Fibroblast of skin of left quadriceps (primary cell): ENCODE results near the gene ZMYM1.
A peak's percentile ranks its signal among the peaks of the same experiment; 100 is the strongest.
"Not testable (repeated sequence)": the region's sequence is repeated elsewhere in the genome, so short reads cannot be mapped to it uniquely, and the experiment has no call there.

Source experiments
- DNase-seq, 2 experiments: peaks; one replicate each; pipeline ENCODE4 v3.0.0-alpha.2; 2013; ENCODE audit warnings: low read depth in 2 of 2

Gene ZMYM1

GRCh38 chr1:35079003-35079930, at the start of gene ZMYM1:
TSS of gene ZMYM1 (plus strand) at chr1:35079385. CDS start at chr1:35093988, 14,603 bp downstream.
- peak; percentile 75 for DNase-seq

- DNase-seq, result no peak
Measured at GRCh38 chr1:35029761-35030160, 49.4 kb upstream of the ZMYM1 start.

GRCh38 chr1:35030338-35030737, 48.8 kb upstream of the ZMYM1 start:
- DNase-seq, result no peak

DNA sequence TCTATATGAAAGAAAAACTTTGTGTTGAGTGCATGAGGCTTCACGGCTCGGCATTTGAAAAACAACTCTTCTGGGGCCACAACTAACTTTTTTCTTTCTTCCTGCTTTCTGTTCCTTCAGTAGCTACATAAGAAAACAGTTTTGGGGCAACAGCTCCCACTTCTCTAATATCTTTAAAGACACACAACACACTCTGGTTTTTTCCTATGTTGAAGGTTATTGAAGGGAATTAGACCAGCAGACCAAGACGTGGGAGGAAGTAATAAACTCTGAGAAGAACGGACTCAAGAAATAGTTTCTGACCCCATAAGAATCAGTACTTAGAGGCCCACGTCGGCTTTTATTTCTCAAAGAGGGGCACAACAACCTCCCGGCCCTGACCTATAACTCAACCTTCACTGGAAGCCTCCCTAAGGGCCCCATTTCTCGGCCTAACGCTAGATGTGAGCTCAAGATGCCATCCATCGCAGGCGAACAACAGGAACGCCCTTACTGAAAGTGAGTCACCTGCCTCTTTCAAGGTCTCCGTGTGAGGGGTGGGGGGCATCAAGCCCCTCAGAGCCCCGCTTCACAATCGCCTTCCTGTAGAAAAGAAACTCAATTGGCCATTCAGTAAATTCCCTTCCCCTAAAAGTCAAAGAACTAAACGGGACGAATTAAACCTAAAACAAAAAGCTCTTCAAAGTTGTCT, 48.3 kb upstream of the ZMYM1 start:
- DNase-seq, result no peak

- DNase-seq, result no peak
Measured at GRCh38 chr1:35032384-35032739, 46.8 kb upstream of the ZMYM1 start.

DNA sequence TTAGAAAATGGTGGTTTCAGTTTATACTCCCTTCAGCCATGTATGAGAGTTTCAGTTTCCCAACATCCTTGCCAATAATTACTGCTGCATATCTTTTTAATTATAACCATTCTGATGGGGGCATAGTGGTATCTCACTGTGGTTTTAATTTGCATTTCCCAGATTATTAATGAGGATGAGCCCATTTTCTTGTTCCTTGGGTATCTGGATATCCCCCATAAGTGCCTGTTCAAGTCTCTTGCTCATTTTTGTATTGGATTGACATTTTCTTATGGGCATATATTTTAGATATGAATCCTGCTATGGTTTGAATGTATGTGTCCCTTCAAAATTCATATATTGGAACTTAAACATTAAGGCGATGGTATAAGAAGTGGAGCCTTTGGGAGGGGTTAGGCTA, 45.8 kb upstream of the ZMYM1 start:
- DNase-seq, result no peak

DNA sequence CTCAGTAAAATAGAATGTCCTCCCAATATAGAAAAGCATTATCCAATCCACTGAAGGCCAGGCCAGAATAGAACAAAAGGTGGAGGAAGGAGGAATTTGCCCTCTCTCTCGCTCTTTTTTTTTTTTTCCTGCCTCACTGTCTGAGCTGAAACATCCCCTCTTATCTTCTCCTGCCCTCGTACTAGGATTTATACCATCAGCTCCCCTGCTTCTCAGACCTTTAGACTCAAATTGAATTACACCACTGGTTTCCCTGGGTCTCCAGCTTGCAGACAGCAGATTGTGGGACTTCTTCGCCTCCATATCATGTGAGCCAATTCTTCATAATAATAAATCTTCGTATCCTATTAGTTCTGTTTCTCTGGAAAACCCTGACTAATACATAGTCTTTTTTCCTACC, 42.6 kb upstream of the ZMYM1 start:
- DNase-seq, result no peak

GRCh38 chr1:35037206-35037605, 42.0 kb upstream of the ZMYM1 start:
- no peak for DNase-seq

- DNase-seq, result no peak
Measured at GRCh38 chr1:35038723-35039122, 40.5 kb upstream of the ZMYM1 start.

DNA sequence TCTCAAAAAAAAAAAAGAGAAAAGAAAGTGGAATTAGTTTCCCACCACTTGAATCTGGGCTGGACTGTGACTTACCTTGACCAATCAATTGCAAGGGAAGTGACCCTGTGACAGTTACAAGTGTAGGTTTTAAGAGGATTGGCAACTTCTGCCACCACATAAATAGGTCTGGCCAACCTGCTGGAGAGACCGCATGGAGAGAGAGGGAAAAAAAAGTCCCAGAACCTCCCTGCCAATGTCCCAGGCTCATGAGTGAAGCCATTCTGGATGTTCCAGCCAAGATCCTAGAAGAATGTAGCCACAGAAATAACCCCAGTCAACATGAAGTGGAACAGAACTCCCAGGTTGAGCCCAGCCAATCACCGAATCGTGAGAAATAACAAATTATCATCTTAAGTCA, 35.7 kb upstream of the ZMYM1 start:
- no peak for DNase-seq

DNA sequence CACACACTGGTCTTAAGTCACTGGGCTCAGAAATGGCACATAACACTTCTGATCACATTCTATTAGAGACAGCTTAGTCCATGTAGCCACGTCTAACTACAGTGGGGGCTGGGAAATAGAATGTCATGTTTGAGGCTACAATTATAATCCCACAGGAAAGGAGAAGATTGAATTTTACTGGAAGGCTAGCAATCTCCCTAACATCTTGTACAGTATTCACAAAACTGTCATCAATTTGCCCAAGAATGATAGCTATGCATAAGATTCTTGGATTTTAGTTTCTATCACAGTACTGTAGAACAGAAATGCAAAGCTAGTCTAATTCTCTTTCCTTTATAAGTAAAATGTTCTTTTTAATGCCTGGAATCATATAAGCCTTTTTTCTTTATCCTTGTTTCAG, 34.8 kb upstream of the ZMYM1 start:
- DNase-seq, result peak in 1 of 2 experiments; percentile 24

DNA sequence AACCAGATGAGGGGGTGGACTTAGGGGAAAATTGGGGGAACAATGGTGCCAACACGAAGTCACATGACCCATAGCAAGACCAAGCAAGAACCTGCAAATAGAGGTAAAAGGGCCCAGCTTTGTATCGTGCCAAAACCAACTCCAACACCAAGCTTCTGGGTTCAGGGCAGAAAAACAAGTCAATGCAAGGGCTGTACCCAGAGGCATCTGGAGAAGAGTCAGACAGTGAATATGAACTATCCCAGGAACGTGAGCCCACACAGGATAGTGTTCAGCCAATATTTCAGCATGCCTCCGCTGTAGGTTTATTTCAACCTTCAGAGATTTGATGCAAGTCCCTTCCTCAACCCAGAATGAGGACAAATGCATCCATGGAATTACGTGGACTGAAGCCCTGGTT, 32.5 kb upstream of the ZMYM1 start:
- DNase-seq, result no peak

- peak; percentile 86 to 87 for DNase-seq
Measured at GRCh38 chr1:35047188-35047858, 31.9 kb upstream of the ZMYM1 start.

DNA sequence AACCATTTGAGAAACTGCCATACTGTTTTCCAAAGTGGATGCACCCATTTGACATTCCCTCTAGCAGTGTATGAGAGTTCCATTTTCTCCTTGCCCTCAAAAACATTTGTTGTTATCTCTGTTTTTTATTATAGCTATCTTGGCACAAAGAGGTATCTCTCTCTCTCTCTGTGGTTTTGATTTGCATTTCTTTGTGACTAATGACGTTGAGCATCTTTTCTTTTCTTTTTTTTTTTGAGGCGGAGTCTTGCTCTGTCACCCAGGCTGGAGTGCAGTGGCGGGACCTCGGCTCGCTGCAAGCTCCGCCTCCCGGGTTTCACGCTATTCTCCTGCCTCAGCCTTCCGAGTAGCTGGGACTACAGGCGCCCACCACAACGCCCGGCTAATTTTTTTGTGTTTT, 30.1 kb upstream of the ZMYM1 start:
- DNase-seq, result peak in 1 of 2 experiments; percentile 3

DNA sequence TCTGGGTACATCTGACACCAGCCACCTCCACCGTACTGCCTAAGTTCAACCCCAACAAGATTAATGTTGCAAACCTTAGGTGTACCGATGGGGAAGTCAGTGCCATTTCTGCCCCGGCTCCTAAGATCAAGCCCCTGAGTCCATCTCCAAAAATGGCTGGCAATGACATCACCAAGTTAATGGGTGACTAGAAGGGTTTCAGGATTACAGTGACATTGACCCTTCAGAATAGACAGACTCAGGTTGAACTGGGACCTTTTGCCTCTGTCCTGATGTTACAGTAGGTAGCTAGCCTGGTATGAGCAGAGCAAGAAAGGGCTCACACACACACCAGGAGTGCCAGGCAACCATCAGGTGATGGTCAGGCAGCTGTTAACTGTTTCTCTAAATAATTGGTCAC, 25.8 kb upstream of the ZMYM1 start:
- no peak for DNase-seq

GRCh38 chr1:35054282-35054681, 24.9 kb upstream of the ZMYM1 start:
- DNase-seq, result not testable (repeated sequence)

- not testable (repeated sequence) for DNase-seq
Measured at GRCh38 chr1:35058321-35058720, 20.9 kb upstream of the ZMYM1 start.

DNA sequence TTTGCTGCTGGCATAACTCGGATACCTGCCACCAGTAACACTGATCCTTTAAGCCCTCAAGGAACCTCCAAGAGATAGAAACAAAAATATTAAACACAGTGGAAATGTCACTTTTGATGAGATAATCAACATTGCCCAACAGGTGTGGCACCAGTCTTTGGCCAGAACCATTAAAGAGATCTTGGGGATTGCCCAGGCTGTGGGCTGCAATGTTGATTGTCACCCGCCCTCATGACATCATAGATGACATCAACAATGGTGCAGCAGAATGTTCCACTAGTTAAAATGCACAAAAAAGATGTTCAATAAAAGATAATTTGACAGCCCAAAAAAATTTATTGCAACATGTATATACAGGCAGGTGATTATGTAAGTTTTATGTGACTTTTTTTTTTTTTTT, 20.2 kb upstream of the ZMYM1 start:
- no peak for DNase-seq

DNA sequence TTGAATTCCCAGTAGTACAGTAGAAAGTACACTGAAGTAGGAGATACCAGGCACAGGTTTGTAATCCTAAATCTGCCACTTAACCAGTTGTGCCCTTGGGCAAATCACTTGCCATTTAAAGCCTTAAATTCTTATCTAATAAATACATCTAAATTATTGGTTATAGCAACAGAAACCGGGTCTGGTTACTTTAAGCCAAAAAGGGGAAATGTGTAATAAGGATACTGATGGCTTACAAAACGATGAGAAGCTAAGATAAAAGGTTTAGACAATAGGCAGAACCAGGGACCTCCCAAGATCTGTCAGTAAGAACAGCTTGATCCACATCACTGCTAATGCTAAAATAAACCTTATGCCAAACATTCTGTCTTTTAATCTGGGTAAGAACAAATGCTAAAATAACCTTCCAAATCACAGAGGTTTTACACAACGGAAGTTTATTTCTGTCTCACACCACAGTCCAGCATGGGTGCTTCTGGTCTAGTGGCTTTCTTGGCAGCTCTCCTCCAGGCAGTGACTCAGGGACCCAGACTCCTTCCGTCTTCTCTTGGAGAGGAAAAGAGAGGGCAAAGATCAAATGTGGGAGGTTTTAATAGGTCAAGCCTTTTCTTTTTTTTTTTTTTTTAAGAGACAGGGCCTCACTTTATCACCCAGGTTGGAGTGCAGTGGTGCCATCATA, 16.5 kb upstream of the ZMYM1 start:
- DNase-seq, result no peak

GRCh38 chr1:35064265-35064664, 14.9 kb upstream of the ZMYM1 start:
- DNase-seq, result no peak

- no peak for DNase-seq
Measured at GRCh38 chr1:35069746-35070145, 9.4 kb upstream of the ZMYM1 start.

- no peak for DNase-seq
Measured at GRCh38 chr1:35073265-35073811, 5.8 kb upstream of the ZMYM1 start.
